Occipital lobe (tissue), 2 donors: Measurements from ENCODE around the gene HS3ST4. TPM values are rescaled to one million over a fixed set of nuclear protein-coding genes. Genes with fewer than 3 reads are reported as not detected.

Experiments
- DNase-seq: peaks from one replicate; lab custom pipeline; 2025; lab: John Stamatoyannopoulos, UW
- total RNA-seq: library from RNA; depleted of rRNA; stranded (reverse); fragments of >200 nt; gene quantifications from one replicate; pipeline ENCODE4 v1.2.3, GENCODE V29; 2014

The HS3ST4 gene
- total RNA-seq, 1 donor from 2014 or later: 12.5 TPM

DNA sequence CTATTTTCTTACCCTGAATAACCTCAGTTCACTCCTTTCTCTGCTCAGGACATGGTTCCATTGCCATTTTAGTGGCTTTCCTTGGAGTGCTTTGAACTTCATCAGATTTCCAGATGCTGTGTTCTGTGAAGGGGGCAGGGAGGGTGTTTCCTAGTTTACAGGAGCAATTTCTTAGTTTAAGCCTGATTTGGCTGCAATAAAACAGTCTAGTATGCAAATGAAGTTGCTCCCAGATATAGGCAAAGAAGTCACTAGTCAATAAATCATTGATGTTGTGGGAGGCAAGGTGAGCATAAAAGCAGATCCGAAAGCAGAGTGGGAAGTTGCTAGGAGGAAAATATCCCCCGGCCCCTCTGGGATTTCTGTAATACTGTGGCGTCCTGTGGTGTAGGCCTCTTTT, 202.3 kb downstream of the HS3ST4 start:
- DNase-seq: no peak

DNA sequence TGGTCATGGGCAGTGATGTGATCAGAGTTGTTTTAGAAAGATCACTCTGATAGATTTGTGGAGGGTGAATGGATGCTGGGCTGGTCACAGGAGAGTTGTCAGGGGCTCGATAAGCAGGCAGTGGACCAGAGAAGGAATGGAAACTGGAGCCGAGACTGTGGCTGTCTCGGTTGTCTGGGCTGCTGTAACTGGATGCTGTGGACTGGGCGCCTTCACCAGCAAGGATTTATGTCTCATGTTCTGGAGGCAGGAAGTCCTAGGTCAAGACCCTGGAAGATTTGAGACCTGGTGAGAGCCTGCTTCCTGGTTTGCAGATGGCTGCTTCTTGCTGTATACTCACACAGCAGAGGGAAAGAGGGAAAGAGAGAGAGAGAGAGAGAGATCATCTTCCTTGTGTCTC, 203.6 kb downstream of the HS3ST4 start:
- DNase-seq: no peak

DNA sequence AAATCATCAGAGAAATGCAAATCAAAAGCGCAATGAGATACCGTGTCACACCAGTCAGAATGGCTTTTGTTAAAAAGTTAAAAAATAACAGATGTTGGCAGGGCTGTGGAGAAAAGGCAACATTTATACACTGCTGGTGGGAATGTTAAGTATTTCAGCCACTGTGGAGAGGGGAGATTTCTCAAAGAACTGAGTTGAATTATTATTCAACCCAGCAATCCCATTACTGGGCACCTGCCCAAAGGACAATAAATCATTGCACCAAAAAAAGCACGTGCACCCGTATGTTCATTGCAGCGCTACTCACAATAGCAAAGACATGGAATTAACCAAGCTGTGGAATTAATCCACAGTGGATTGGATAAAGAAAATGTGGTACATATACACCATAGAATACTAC, 204.7 kb downstream of the HS3ST4 start:
- no peak for DNase-seq

DNA sequence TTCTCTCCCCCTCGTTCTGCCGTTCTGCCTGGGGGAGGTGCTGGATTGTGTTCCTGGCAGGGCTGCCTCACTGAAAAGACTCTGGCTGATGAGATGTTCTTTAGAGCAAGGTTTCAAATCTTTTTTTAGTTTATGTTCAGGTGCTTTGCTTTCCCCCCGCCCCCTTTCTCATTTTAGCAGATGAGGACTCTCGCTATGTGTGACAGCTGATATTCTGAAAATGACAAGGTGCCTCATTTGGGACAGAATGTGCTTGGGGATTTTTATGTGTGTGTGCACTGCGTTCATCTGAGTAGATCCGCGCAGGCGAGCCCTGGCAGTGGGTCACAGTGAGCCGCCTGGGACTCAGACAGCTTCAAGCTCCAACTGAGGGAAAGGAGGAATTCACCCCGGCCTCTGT, 205.9 kb downstream of the HS3ST4 start:
- no peak for DNase-seq

DNA sequence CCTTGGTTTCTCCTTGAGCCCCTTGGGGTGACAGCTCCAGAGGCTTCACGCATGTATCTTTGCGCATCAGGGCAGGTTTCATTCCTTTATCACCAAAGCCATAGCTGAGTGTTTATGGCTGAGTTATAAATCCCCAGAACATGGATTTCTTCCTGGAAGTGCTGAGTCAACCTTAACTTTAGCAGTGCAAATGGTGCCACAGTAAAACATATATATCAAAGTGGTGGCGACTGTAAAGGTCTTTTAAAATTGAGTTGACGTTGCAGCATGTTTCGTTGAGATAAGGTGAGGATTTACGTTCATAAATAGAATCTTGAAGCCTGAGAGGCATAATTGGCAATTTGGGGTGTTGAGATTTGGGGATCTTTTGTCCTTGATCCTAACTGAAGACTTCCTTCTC, 214.1 kb downstream of the HS3ST4 start:
- no peak for DNase-seq

DNA sequence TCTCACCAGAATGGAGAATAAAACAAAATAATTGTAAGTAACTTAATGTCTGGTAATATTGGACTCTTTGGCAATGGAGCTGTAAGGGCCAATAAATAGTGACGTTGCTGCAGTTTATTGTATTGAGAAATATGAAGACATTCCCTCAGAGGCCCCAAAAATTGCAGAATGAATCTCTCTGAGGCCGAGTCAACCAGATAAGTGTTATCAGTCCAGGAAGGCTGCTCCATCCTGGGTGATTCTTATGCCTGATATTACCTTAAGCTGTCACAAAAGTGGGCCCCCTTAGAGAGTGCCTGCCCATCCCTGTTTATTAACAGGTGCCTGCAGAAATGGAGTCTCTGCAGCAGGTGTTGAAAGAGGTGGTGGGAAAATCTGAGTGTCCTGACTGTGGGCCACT, 219.2 kb downstream of the HS3ST4 start:
- no peak for DNase-seq

DNA sequence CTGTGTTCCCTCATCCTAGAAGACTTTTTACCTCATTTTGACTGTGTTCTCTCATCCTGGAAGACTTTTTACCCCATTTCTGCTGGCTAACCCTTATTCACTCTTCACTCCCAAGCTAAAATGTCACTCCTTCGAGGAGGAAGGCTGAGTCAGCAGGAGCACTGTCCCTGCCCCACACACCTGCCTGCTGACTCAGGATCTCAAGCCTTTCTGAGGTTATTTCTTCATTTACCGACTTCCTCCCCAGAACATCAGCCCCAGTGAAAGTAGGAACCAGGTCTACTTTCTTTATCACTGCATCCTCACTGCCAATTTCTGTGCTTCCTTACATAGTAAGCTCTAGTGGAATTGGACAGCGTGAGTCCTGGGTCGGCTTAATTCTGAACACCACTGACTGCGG, 220.6 kb downstream of the HS3ST4 start:
- no peak for DNase-seq

DNA sequence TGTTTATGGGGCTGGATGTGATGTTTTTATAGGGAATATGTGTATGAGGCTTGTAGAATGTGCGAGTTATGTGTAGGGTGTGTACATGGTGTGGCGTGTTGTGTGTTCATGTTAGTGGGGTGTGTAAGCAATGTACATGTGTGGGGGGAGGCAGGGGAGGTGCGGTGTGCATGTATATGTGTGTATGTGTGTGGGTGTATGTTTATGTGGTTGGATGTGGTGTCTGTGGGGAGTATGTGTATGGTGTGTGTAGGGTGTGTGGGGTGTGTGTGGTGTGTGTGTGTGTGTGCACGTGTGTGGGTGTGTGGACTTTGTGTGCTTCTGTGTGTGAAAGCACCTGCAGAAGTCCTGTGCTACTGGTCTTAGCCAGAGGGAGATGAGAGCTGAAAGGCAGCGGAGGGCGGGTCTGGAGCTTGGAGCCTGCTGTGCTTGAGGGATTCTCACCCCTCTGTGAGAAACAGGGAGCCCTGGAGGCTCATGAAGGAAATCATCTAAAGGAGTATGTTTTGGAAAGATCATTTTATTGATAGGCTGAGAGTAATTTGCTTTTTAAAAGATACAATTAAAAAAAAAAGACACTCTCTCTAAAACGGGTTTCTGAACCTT, 222.7 kb downstream of the HS3ST4 start:
- no peak for DNase-seq

DNA sequence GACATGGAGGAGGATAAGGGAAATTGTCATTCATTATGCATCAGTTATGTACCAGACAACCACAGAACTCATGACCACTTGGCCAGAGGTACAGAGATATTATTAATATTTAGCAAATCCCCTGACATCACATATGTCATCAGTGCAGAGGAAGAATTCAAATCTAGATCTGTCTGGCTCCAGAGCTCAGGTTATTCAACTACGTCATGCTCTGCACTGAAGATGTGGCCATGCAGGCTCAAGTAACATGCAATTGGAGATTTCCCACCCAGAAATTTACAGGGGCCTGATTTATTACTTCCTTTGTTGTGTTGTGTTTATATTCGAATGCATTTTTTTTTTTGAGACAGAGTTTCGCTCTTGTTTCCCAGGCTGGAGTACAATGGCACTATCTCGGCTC, 224.3 kb downstream of the HS3ST4 start:
- no peak for DNase-seq

DNA sequence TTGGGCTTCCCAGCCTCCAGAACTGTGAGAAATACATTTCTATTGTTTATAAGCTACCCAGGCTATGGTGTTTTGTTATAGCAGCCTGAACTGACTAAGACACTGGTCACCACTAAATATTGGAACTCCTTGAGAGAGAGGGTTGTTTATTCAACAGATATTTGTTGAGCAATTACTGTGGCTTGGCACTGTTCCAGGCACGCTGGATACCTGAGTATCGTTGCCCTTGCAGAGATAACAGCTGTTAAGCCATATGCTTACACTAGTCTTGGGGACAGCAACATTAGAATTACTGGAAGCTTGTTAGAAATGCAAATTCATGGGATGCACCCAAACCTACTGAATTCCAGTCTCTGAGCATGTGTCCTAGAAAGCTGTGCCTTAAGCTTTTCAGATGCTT, 230.7 kb downstream of the HS3ST4 start:
- DNase-seq: no peak

DNA sequence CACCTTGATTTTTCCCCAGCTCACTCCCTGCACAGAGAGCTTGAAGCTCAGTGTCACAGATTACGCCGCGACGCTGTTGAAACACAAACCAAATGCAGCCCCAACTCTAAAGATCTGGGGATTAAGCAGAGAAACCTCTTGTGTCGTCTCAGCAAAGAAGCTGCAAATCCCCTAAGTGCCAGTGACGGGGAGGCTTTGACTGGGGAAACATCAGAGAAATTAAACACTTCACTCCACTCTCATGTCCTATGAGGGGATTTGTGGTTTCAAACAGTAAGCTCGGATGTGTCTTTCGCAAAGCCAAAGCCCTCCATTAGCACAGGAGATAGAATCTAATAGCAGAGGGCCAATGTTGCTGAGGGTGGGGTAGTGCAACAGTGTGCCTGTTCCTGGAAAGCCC, 233.7 kb downstream of the HS3ST4 start:
- no peak for DNase-seq

DNA sequence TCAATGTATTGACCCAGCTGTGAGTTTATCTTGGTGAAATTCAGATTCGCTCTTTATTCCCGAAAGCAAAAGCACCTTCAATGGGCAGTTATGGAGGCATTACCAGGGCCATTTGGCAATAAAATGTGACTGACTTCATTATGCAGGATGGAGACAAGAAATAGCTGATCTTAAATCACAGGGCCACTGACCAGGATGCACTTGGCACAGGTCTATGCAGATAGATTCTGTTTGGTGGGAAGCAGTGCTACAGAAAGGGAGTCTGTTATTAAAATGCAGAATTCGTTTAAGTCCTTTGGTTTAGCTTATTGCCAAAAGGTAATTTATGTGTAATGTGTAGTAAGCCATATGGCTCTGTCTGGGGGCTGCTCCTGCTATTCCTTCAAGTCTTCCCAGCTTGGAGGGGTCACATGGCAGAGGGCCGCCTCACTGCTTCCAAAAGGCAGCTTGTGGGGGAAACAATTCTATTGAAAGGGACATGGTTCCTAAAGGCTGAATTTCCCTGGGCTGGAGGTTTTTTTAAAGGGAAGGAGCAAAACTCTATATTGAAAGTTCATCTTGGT, 239.8 kb downstream of the HS3ST4 start:
- no peak for DNase-seq

DNA sequence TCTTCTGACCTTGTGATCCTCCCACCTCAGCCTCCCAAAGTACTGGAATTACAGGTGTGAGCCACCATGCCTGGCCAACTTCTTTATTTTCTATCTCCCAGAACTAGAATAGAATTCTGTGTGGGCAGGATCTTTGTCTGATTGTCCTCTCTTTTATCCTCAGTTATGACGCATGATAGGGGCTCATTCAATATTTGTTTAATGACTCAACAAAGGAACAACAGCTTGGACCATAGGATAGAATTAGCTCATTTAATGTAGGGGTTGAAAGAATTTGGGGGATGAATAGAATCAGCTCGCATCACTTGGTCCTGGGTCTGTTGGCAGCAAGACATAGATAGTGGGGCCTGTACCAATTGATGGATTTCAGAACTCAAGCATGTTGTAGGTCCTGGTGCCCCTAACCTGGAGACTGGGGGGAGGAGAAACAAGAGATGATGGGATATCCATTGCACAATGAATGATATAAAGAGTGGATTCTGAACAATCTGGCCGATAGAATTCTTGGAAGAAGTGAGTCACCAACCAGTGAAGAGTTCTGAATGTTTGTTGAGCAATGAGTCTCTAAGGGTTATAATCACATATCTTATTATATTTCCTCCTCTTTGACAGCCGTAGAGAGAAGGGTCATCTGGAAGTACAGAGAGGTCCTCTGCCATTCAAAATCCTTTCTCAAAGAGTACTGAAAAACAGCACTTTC, 250.2 kb downstream of the HS3ST4 start:
- no peak for DNase-seq

DNA sequence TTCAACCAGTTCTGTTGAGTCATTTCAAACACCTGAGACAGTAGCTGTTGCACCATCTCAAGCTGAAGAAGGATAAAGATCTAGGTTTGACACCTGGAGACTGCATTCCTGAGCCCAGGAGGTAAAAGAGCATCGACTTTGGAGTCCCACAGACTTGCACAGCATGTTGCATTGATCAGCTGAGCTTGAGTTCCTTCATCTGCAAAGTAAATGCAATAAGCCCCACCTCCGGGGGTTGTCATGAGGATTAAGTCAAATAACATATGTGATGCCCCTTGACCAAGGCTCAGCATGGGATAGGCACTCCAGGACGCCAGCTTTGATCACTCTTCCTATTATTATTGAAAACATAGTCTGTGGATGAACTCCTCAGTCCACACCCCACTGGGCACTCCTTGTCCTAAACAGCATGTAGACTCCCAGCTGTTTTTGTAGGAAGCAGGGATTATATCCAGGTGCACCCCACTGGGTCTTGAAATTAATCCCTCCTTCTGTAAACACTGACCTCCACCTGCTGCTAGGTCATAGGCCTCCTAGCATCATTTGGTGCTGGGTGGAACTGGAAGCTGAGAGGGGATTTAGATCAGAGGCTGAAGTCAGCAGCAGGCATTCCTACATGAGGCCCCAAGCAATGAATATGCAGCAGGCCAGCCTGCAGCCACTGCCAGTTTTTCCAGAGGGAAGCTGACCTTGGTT, 259.0 kb downstream of the HS3ST4 start:
- DNase-seq: no peak

DNA sequence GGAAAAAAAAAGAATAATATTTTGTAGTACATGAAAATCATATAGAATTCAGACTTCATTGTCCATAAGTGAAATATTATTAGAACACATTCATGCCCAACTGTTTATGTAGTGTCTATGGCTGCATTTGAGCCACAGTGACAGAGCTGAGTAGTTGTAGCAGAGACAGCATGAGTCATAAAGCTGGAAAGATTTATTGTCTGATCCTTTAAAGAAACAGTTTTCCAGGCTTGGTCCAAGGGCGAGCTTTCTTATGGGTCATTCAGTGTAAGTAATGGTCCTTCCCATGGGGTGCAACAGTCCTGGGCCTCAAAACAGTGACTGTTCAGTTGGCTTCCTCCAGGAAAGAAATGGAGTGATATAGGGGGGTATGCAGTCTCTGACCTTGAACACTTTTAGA, 260.2 kb downstream of the HS3ST4 start:
- no peak for DNase-seq

DNA sequence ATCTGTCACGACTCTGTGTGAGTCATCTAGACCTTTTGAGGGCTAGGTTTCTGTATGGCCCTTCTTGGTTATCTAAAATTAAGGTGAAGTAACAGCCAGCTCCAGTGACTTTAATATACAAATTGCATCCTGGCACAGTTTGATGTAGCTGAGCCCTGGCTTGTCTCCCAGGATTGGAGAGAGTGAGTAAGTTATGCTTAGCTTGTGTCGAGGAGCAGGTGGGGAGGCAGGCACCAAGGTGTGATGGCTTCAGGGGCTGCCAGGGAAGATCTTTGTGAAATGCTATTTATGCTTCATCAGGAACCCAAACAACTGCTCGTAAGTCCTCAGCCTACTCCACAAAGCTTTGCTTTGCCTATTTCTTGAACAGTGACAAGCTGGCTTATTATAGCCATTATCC, 261.2 kb downstream of the HS3ST4 start:
- DNase-seq: no peak

DNA sequence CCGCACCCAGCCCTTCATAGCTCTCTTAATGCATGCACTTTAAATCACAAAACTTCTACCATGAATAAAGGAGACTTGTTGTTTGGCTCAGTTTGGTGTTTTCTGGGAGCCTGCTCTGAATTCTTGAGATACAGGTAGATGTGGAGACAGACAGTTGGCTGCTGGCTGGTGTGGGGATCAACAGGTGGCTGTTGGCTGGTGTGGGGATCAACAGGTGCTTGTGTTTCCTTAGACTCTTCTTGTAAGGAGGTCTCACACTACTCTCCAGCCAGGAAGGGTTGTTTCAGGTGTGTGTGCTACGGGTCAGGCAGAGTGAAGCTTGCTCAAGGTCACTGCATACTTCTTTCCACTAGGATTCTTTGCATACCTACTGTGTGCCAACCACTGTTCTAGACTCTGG, 265.9 kb downstream of the HS3ST4 start:
- no peak for DNase-seq

DNA sequence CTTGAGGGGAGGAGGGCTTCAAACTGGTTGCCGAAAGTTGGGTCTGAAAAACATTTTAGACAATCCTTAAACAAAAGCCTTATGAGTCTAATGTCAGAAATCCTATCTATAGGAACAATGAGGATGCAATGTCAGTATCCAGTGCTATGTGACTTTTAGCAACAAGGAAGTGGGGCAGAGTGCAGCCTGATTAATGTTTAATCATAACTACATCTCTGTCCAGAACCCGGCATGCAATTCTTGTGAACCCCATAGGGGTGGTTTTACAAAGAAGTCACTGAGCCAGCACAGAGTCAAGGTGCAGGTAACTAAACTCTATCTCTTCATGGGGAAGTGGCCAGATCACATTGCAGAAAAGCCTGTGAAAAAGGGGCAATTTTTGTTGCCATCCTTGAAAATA, 267.5 kb downstream of the HS3ST4 start:
- DNase-seq: no peak

DNA sequence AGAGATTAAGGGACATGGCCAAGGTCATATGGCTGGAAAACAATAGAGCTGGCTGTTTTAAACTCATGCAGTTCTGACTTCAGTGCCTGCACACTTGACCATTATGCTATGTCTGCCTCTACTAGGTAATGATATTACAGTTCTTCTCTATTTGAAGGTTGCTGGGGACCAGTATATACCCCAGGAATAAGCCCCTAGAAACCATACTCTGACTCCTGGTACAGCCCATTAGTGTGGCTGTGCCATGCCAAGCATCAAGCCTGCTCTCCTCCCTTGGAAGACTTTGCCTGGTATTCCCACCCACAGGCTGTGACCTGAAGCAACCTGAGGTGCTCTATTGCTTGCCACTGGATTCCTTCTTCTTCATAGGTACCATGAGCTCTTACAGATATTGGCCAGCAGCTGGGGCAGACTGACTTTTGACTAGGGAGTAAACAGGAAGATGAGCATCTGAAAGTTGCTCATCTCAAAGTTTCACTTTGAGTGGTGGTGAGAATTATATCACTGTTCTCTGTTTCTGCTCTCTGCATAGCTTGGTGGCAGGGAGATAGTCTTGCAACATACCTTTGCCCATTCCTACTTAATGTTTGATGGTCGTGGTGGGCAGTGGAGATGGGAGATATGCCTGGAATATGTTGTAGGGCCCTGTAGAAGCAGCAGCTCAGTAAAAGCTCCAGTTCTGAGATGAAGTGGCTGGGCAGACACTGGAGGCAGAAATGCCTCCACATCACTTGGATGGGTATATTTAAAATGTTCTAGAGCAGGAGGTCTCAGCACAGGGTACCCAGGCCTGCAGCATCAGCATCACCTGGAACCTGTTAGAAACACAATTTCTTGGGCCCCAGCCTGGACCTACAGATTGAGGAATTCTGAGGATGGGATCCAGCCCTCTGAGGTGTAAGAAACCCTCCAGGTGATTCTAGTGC, 274.7 kb downstream of the HS3ST4 start:
- no peak for DNase-seq

DNA sequence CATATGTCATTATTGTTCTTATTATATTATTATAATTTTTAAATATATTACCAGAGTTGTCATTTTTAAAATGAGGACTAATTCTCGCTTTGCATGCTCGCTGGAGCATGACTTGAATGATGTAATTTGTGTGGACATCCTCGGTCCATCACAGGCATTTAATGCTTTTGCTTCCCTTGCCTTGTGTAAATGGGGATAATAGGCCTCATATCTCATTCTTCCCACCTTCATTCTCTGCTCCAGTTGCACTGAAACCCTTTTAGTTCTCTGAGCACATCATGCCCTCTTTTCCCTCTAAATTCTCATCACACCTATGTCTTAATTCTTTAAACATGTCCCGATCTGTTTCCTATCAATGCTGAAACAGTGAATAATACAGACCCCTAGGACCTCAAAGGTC, 285.4 kb downstream of the HS3ST4 start:
- no peak for DNase-seq

DNA sequence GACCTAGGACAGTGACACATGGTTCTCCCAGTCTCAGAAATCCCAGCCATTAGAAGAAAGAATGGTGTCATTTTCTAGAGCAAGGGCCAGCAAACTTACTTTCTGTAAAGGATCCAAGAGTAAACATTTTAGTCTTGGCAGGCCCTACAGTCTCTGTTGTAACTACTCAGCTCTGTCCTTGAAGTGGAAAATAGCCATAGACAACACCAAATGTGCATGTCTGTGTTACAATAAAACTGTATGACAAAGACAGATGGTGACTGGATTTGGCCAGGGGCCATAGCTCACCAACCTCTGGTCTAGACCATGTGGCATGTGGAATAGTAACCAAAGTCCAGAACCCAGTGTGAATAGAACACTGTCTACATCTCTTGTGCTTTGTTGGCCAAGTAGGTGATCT, 286.5 kb downstream of the HS3ST4 start:
- DNase-seq: no peak

DNA sequence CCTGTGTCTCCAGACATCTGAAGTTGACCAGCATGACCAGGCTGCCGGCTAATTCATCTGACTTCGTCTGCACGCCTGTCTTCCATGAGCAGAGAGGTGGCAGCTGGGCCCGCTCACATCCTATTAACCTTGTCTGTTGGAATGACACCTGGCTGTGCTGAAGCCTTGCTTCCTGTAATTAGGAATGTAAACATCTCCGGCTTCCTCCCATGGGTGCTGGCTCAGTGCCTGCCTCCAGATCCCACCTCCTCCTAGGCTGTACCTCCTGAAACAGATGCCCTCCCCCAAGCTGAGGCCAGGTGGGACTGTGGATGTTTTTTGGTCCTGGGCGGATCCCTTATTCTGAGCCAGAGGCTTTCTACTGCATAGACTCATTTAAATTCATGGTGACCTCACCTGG, 296.3 kb downstream of the HS3ST4 start:
- DNase-seq: no peak
